HL-60 (cell line): ENCODE measurements around the gene REEP5.
"Not testable (repeated sequence)": the region's sequence is repeated elsewhere in the genome, so short reads cannot be mapped to it uniquely, and the experiment has no call there.

ENCODE experiments used
- DNase-seq, 2 experiments: peaks; one replicate each; pipeline ENCODE4 v3.0.0-alpha.2; 2010 to 2020; ENCODE audit warnings: low read depth in 1 of 2, low spot score in 1 of 2
- H3K27ac ChIP-seq: fragments of 250-450 bp; sonication (Bioruptor Pico); replicated peaks from 2 replicates; pipeline ENCODE4 v1.5.1; 2020; ENCODE audit warnings: mild to moderate bottlenecking, moderate library complexity
- H3K27me3 ChIP-seq: fragments of 250-450 bp; sonication (Bioruptor Pico); 2 replicates; pipeline ENCODE4 v1.5.1; 2021; ENCODE audit warnings: mild to moderate bottlenecking, moderate library complexity; ENCODE audit not compliant: insufficient read depth, poor library complexity, severe bottlenecking
- H3K4me3 ChIP-seq: replicated peaks from 2 replicates; pipeline ENCODE4 v1.5.1; 2011; ENCODE audit warnings: mild to moderate bottlenecking, control low read depth, low read length; ENCODE audit not compliant: insufficient read depth
- CTCF ChIP-seq: IDR thresholded peaks from one replicate; pipeline ENCODE4 v1.5.1; 2011; ENCODE audit warnings: low read length, control low read depth, inconsistent platforms; ENCODE audit not compliant: insufficient read depth
- GABPA ChIP-seq: IDR thresholded peaks from 2 replicates; pipeline ENCODE4 v1.6.1; 2012; ENCODE audit warnings: low read depth
- POLR2AphosphoS5 ChIP-seq: IDR thresholded peaks from 2 replicates; pipeline ENCODE4 v1.6.1; 2012; ENCODE audit warnings: low read depth
- SPI1 ChIP-seq: IDR thresholded peaks from 2 replicates; pipeline ENCODE4 v1.6.1; 2012; ENCODE audit warnings: low read depth, mild to moderate bottlenecking, borderline replicate concordance
- TF ChIP-seq, protein P1 (sequence below): IDR thresholded peaks from 2 replicates; pipeline ENCODE4 v1.6.1; 2012; ENCODE audit warnings: low read depth; ENCODE audit not compliant: insufficient replicate concordance

REEP5 gene

GRCh38 chr5:112860929-112861637, 60.9 kb downstream of the REEP5 start, which contains the start of gene SRP19:
SRP19 (plus strand) TSS chr5:112861287; CDS start chr5:112861377, 90 bp downstream.
- Histone ChIP-seq H3K27me3 (no peaks in the 10 kb centered on the region), H3K27ac (peak within 1 kb of the TSS; percentile 81), H3K4me3 (peak within 1 kb of the TSS; percentile 67)
- peak; percentile 71 to 88 for DNase-seq
- TF ChIP-seq SPI1 = peak; percentile 3; the same call in 1 of the 2 replicates
- TF ChIP-seq, protein P1, sequence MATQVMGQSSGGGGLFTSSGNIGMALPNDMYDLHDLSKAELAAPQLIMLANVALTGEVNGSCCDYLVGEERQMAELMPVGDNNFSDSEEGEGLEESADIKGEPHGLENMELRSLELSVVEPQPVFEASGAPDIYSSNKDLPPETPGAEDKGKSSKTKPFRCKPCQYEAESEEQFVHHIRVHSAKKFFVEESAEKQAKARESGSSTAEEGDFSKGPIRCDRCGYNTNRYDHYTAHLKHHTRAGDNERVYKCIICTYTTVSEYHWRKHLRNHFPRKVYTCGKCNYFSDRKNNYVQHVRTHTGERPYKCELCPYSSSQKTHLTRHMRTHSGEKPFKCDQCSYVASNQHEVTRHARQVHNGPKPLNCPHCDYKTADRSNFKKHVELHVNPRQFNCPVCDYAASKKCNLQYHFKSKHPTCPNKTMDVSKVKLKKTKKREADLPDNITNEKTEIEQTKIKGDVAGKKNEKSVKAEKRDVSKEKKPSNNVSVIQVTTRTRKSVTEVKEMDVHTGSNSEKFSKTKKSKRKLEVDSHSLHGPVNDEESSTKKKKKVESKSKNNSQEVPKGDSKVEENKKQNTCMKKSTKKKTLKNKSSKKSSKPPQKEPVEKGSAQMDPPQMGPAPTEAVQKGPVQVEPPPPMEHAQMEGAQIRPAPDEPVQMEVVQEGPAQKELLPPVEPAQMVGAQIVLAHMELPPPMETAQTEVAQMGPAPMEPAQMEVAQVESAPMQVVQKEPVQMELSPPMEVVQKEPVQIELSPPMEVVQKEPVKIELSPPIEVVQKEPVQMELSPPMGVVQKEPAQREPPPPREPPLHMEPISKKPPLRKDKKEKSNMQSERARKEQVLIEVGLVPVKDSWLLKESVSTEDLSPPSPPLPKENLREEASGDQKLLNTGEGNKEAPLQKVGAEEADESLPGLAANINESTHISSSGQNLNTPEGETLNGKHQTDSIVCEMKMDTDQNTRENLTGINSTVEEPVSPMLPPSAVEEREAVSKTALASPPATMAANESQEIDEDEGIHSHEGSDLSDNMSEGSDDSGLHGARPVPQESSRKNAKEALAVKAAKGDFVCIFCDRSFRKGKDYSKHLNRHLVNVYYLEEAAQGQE = no peak
- peak; percentile 63 for TF ChIP-seq POLR2AphosphoS5
- TF ChIP-seq GABPA = peak; percentile 94
- no peak for TF ChIP-seq CTCF

DNA sequence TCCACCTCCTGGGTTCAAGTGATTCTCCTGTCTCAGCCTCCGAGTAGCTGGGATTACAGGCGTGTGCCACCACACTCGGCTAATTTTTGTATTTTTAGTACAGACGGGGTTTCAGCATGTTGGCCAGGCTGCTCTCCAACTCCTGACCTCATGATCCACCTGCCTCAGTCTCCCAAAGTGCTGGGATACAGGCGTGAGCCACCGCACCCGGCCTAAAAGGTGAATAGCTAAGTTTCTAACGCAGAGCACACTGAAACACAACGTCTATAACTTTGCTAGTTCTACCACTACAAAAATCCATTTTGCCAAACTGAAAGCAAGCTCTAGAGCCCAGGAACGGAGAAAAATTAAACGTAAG, 61.5 kb downstream of the REEP5 start:
- peak overlapping the region; percentile 67 for H3K4me3 ChIP-seq
- not testable (repeated sequence) for DNase-seq, H3K27me3 ChIP-seq
- peak overlapping the region; percentile 81 for H3K27ac ChIP-seq

DNA sequence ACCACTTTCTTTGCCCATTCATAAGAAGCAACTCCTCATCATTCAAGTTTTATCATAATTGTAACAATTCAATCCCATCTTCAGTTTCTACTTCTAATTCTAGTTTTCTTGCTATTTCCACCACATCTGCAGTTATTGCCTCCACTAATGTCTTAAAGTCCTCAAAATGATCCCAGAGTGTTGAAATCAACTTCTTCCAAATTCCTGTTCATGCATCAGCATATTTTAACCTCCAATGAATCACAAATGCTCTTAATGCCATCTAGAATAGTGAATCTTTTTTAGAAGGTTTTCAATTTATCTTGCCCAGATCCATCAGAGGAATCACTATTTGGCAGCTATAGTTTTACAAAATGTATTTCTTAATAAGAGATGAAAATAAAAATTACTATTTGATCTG, 64.2 kb downstream of the REEP5 start:
- Histone ChIP-seq H3K27me3 (no peaks in the 10 kb centered on the region), H3K4me3 (no peak overlapping the region), H3K27ac (no peak overlapping the region)
- DNase-seq = no peak
- no peak for TF ChIP-seq CTCF
- TF ChIP-seq, protein P1 = no peak

- TF ChIP-seq POLR2AphosphoS5 (no peak), CTCF (no peak), SPI1 (no peak), GABPA (no peak)
- TF ChIP-seq, protein P1 = no peak
- DNase-seq = no peak
- no peak overlapping the region for H3K4me3 ChIP-seq
- no peak overlapping the region for H3K27ac ChIP-seq
- no peaks in the 10 kb centered on the region for H3K27me3 ChIP-seq
Measured at GRCh38 chr5:112854651-112855050, 67.4 kb downstream of the REEP5 start.
